ENCODE data around the gene VLDLR.

Gene VLDLR

GRCh38 chr9:2700909-2701550 is 79.4 kb downstream of the VLDLR start:
- no peak for TF ChIP-seq CTCF (IDR thresholded peaks at IDR 0.05)

- TF ChIP-seq CTCF (IDR thresholded peaks at IDR 0.05), result no peak
Measured at GRCh38 chr9:2704504-2704903, 82.9 kb downstream of the VLDLR start.
